ENCODE results near the gene XXYLT1. TPM values are rescaled to one million over a fixed set of nuclear protein-coding genes. Genes with fewer than 3 reads are reported as not detected.

The XXYLT1 gene
- total RNA-seq, 4 donors from 2014 or later: 14.1 to 23.7 (median 15.4) TPM

GRCh38 chr3:195032106-195032759, 238.7 kb downstream of the XXYLT1 start:
- WGBS, 2 donors: 59 to 79% methylated on average over 5 to 6 of the region's 12 CpGs
- intact Hi-C loops (cut with DNase I): no loop called here
- Histone ChIP-seq H3K4me3 (no peak overlapping the region), H3K36me3 (no peaks in the 10 kb centered on the region), H3K9me3 (no peaks in the 10 kb centered on the region), H3K4me1 (peaks cover 28 to 53% (median 38%) of the 10 kb centered on the region in 3 donors), H3K27me3 (no peaks in the 10 kb centered on the region), H3K27ac (peak overlapping the region in 2 of 4 donors; percentile 71 to 75)
- DNase-seq: no peak
- TF ChIP-seq POLR2A (IDR thresholded peaks at IDR 0.05) (no peak), CTCF (IDR thresholded peaks at IDR 0.05) (no peak)

- Histone ChIP-seq H3K36me3 (no peaks in the 10 kb centered on the region), H3K27me3 (no peaks in the 10 kb centered on the region), H3K4me3 (no peak overlapping the region), H3K4me1 (peaks cover 28 to 53% (median 38%) of the 10 kb centered on the region in 3 donors), H3K9me3 (no peaks in the 10 kb centered on the region), H3K27ac (peak overlapping the region; percentile 66 to 77 (median 73))
- TF ChIP-seq CTCF (IDR thresholded peaks at IDR 0.05): no peak
- TF ChIP-seq POLR2A (IDR thresholded peaks at IDR 0.05): no peak
- WGBS, 2 donors: 51 to 54% methylated on average over 4 to 5 of the region's 5 CpGs
- intact Hi-C loops (cut with DNase I): no loop called here
- DNase-seq: no peak
Observed at GRCh38 chr3:195031574-195032003, 239.4 kb downstream of the XXYLT1 start.

DNA sequence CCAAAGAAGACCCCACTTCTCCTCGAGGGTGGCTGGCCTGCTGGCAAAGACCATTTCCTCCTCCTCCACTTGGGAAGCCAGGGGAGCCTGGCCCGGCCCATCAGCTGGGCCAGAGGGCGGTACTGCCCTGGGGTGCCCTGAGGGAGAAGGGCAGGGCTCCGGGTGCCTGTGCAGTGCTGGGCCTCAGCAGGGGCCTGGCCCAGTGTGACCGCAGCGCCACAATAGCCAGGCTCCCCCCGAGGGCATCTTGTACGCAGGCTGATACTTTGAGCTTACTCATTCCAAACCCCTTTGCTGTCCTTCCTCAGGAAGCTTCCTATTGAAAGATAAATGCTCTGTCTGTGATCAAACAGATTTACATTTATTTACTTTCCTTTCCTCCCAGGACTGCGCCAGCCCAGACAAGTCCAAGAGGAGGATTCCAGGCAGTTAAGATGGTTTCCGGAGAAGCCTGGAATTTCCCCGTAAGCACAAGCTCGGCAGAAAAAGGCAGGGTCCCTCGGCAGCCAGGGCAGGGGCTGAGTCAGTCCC, 240.1 kb downstream of the XXYLT1 start:
- intact Hi-C loops (cut with DNase I): no loop called here
- DNase-seq: no peak
- H3K4me1 ChIP-seq: peaks cover 28 to 53% (median 38%) of the 10 kb centered on the region in 3 donors
- TF ChIP-seq POLR2A (IDR thresholded peaks at IDR 0.05): no peak
- TF ChIP-seq CTCF (IDR thresholded peaks at IDR 0.05): no peak
- WGBS, 2 donors: 20 to 34% methylated on average over 10 to 11 of the region's 13 CpGs
- H3K27ac ChIP-seq: peak overlapping the region; percentile 66 to 77 (median 73)
- no peaks in the 10 kb centered on the region for H3K9me3 ChIP-seq
- H3K27me3 ChIP-seq: no peaks in the 10 kb centered on the region
- H3K4me3 ChIP-seq: peak overlapping the region in 1 of 4 donors; percentile 33
- H3K36me3 ChIP-seq: no peaks in the 10 kb centered on the region

DNA sequence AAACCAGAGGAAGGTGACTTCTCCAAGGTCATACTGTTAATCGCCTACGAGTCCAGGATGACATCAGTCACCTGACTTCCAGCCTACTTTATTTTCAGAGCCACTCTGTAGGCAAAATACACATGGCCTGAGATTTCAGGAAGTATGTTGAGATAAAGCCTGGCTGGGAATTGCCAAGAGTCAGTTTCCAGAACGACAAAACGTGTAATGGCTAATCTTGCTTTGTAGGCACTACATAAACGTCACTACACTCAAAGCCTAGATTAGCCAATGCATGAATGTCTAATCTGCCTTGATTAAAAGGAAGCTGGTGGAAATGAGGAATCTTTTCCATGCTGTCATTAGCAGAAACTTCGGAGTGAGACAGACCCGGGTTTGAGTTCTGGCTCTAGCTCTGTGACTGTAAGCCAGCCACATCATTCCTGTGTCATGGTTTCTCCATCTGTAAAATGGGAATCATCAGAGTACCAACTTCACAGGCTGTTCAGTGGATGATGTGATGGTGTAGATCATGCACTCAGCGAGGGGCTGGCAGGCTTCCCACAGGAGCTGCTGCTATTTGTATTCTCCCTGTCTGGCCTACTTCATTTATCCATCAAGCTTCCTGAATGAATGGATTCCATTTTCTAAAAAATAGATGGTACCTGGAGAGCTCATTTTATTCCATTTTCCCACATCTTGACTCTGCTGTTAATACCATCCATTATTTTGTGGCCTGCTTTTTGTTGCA, 241.9 kb downstream of the XXYLT1 start:
- no peak for DNase-seq
- H3K9me3 ChIP-seq: no peaks in the 10 kb centered on the region
- H3K27me3 ChIP-seq: no peaks in the 10 kb centered on the region
- intact Hi-C loops (cut with DNase I): no loop called here
- H3K27ac ChIP-seq: peak overlapping the region in 1 of 4 donors; percentile 10
- H3K4me3 ChIP-seq: no peak overlapping the region
- TF ChIP-seq CTCF (IDR thresholded peaks at IDR 0.05): no peak
- TF ChIP-seq POLR2A (IDR thresholded peaks at IDR 0.05): no peak
- no peaks in the 10 kb centered on the region for H3K36me3 ChIP-seq
- peaks cover 28 to 56% (median 38%) of the 10 kb centered on the region in 3 donors for H3K4me1 ChIP-seq
- WGBS, 2 donors: 60% methylated on average over 8 of the region's 8 CpGs

DNA sequence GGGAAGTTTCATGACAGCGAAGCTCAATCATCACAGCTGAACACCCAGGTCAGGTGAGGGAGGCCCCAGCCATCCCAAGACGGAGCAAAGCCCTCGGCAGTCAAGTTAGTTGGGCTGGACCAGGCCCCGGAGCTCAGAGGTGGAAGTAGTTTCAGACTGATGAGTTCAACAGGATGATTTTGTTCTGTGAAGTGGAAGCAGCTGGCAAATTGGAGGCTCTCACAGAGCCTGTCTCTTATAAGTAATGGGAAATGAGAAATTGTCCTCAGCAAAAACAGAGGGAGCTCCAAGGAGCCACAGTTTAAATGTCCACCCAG, 245.1 kb downstream of the XXYLT1 start:
- Histone ChIP-seq H3K27ac (no peak overlapping the region), H3K9me3 (no peaks in the 10 kb centered on the region), H3K27me3 (no peaks in the 10 kb centered on the region), H3K4me3 (no peak overlapping the region), H3K36me3 (no peaks in the 10 kb centered on the region), H3K4me1 (peaks cover 5 to 24% (median 8%) of the 10 kb centered on the region in 3 donors)
- TF ChIP-seq POLR2A (IDR thresholded peaks at IDR 0.05) (no peak), CTCF (IDR thresholded peaks at IDR 0.05) (no peak)
- no peak for DNase-seq
- 100% methylated on average over 3 of the region's 4 CpGs; no CpG with 5 or more reads in 1 of the 2 donors for WGBS, 2 donors
- intact Hi-C loops (cut with DNase I): no loop called here
